Kidney (tissue), 14 donors: ENCODE results near the gene VNN1. TPM values are rescaled to one million over a fixed set of nuclear protein-coding genes. Genes with fewer than 3 reads are reported as not detected.

Source experiments
- DNase-seq, 5 donors: peaks; one replicate each; pipeline ENCODE4 v3.0.0-alpha.2; 2013 to 2020
- FAIRE-seq: peaks from 2 replicates; lab custom pipeline; 2012; peaks lifted over from hg19 to GRCh38; lab: Jason Lieb, UNC
- H3K27ac ChIP-seq, 2 donors: one replicate each; pipeline ENCODE4 v1.7.0; 2013; ENCODE audit warnings: low read depth in 2 of 2, low read length in 2 of 2, inconsistent platforms in 1 of 2
- H3K27me3 ChIP-seq: one replicate; pipeline ENCODE4 v1.7.1; 2013; ENCODE audit warnings: low read length, inconsistent platforms; ENCODE audit not compliant: control insufficient read depth, insufficient read depth
- H3K36me3 ChIP-seq, 3 donors: one replicate each; pipeline versions ENCODE4 v1.7.0 to v1.7.1; 2013; ENCODE audit warnings: low read length in 3 of 3, control low read depth in 1 of 3, inconsistent platforms in 1 of 3; ENCODE audit not compliant: insufficient read depth in 3 of 3, control insufficient read depth in 2 of 3
- H3K4me1 ChIP-seq, 3 donors: one replicate each; pipeline versions ENCODE4 v1.7.0 to v1.7.1; 2013; ENCODE audit warnings: low read length in 3 of 3, inconsistent platforms in 1 of 3, low read depth in 1 of 3; ENCODE audit not compliant: control insufficient read depth in 2 of 3, insufficient read depth in 2 of 3
- H3K4me3 ChIP-seq, 3 donors: one replicate each; pipeline versions ENCODE4 v1.7.0 to v1.8.1; 2013; ENCODE audit warnings: low read length in 3 of 3, control low read depth in 1 of 3, inconsistent platforms in 1 of 3
- H3K9ac ChIP-seq, 3 donors: one replicate each; pipeline versions ENCODE4 v1.7.0 to v1.7.1; 2013; ENCODE audit warnings: low read length in 3 of 3, control low read depth in 1 of 3, inconsistent platforms in 1 of 3
- H3K9me3 ChIP-seq, 3 donors: one replicate each; pipeline versions ENCODE4 v1.7.0 to v1.7.1; 2013; ENCODE audit warnings: low read length in 3 of 3, control low read depth in 1 of 3, inconsistent platforms in 1 of 3; ENCODE audit not compliant: control insufficient read depth in 2 of 3, insufficient read depth in 1 of 3
- intact Hi-C: fragments of 100-400 bp; cut with DNase I; formaldehyde crosslinking; loops from one replicate; pipeline ENCODE4 v1.11.1; 2022
- polyA plus RNA-seq: library from polyadenylated mRNA; stranded (reverse); fragments of 350-450 nt; fragmentation: Illumina TruSeq; extraction: RNeasy Lipid Tissue Mini Kit (QIAGEN cat#74804); gene quantifications from one replicate; pipeline ENCODE4 v1.2.3, GENCODE V29; 2014; ENCODE audit warnings: low read depth, low replicate concordance; ENCODE audit not compliant: insufficient read depth
- total RNA-seq: library from RNA; stranded (reverse); fragmentation: NEBNext Ultra II Directional; extraction: Animal tissue kit (Norgen Biotek cat#: 25700); gene quantifications from one replicate; pipeline ENCODE4 v1.2.1, GENCODE V29; 2021
- TF ChIP-seq, protein P1 (sequence below): IDR thresholded peaks from 3 replicates; pipeline ENCODE4 v1.5.1; 2012; ENCODE audit warnings: mild to moderate bottlenecking, moderate library complexity, borderline replicate concordance; ENCODE audit not compliant: insufficient read depth; ENCODE audit errors: extremely low read depth
- donor health status: control.
- donor health status: control.
- donor health status: control.
- donor health status: control.
- donor health status: control.
- donor health status: DM: yes; HTN: yes; CAD: no.
- donor health status: Normal renal cell carcinoma (clear cell type).

The VNN1 gene
- total and polyA plus RNA-seq, 2 donors from 2014 or later, result 7.5 to 13.8 TPM

DNA sequence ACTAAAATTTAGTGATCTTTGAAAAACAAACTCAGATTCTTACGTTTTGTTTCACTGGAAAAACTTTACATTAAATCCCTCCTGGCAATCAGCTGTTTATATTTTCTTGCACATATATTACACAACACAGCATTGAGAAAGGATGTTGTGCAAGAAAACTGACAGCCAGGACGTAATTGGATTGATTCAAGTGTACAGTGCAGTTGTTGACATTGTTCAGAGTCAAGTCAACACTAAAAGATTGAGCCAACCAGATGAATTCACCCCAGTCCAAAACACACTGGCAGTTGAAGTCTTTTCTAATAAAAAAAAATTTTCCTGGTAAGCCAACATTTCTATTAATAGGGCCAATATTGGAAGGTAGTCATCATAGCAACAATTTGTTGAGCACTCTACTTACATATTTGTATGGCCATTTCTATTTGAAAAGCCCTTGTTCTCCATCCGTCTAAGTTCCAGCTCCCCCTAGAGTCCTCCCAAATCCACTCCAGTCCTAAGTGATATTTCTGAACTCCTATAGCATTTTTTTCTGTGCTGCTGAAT lies 20.9 kb upstream of the VNN1 start:
- no peak overlapping the region for H3K27ac ChIP-seq
- no peaks in the 10 kb centered on the region for H3K4me1 ChIP-seq

DNA sequence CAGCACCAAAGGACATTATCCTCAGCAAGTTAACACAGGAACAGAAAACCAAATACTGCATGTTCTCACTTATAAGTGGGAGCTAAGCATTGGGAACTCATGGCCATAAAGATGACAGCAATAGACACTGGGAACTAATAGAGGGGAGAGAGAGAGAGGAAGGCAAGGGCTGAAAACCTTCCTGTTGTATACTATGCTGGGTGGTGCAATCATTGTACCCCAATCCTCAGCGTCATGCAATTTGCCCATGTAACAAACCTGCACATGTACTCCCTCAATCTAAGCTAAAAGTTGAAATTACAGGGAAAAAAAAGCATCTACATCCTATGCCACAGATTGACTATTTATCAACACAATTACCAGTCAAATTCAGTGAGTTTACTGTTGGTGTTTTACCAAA lies 20.0 kb upstream of the VNN1 start:
- intact Hi-C loops, result no loop called here
- Histone ChIP-seq H3K27ac (no peak overlapping the region), H3K27me3 (no peaks in the 10 kb centered on the region), H3K4me3 (no peak overlapping the region), H3K9ac (no peak overlapping the region), H3K9me3 (no peaks in the 10 kb centered on the region), H3K4me1 (no peaks in the 10 kb centered on the region), H3K36me3 (no peaks in the 10 kb centered on the region)
- TF ChIP-seq, protein P1, sequence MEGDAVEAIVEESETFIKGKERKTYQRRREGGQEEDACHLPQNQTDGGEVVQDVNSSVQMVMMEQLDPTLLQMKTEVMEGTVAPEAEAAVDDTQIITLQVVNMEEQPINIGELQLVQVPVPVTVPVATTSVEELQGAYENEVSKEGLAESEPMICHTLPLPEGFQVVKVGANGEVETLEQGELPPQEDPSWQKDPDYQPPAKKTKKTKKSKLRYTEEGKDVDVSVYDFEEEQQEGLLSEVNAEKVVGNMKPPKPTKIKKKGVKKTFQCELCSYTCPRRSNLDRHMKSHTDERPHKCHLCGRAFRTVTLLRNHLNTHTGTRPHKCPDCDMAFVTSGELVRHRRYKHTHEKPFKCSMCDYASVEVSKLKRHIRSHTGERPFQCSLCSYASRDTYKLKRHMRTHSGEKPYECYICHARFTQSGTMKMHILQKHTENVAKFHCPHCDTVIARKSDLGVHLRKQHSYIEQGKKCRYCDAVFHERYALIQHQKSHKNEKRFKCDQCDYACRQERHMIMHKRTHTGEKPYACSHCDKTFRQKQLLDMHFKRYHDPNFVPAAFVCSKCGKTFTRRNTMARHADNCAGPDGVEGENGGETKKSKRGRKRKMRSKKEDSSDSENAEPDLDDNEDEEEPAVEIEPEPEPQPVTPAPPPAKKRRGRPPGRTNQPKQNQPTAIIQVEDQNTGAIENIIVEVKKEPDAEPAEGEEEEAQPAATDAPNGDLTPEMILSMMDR, result no peak
- no peak for FAIRE-seq
- no peak for DNase-seq

More for the DNA sequence above, 20.9 kb upstream of the VNN1 start:
- FAIRE-seq (no peak), DNase-seq (no peak)
- no peak overlapping the region for H3K4me3 ChIP-seq
- H3K27me3 ChIP-seq, result no peaks in the 10 kb centered on the region
- no peak overlapping the region for H3K9ac ChIP-seq
- intact Hi-C loops, result no loop called here
- TF ChIP-seq, protein P1, result no peak
- no peaks in the 10 kb centered on the region for H3K9me3 ChIP-seq
- no peaks in the 10 kb centered on the region for H3K36me3 ChIP-seq

DNA sequence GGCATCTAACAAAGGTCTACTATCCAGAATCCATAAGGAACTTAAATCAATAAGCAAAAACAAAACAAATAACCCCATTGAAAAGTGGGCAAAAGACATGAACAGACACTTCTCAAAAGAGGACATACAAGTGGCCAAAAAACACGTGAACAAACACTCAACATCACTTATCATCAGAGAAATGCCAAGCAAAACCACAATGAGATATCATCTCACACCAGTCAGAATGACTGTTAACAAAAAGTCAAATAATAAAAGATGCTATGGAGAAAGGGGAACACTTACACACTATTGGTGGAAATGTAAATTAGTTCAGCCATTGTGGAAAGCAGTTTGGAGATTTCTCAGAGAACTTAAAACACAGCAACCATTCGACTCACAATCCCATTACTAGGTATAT lies 19.4 kb upstream of the VNN1 start:
- no peaks in the 10 kb centered on the region for H3K36me3 ChIP-seq
- no peaks in the 10 kb centered on the region for H3K27me3 ChIP-seq
- FAIRE-seq, result no peak
- TF ChIP-seq, protein P1, result no peak
- no peak overlapping the region for H3K4me3 ChIP-seq
- no peak overlapping the region for H3K9ac ChIP-seq
- intact Hi-C loops, result no loop called here
- H3K9me3 ChIP-seq, result no peaks in the 10 kb centered on the region
- DNase-seq, result no peak
- H3K27ac ChIP-seq, result no peak overlapping the region
- no peaks in the 10 kb centered on the region for H3K4me1 ChIP-seq

DNA sequence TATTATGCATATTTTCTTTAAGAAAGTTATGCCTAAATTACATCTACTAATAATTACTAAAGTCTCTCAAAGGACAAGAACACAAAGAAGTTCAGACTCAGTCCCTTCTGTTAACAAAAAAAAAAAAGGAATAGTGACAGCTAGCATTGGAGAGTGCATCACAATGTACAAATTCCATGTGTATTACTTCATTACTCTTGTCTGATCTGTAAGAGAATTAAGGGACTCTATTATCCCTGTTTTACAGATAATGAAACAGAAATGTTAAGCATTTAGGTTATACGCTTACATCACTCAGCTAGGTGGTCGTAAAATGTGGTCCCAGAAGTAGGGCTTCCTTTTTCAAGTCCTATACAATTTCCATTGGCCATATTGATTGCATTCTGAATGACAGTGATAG lies 17.2 kb upstream of the VNN1 start:
- H3K4me3 ChIP-seq, result no peak overlapping the region
- TF ChIP-seq, protein P1, result no peak
- no peak for DNase-seq
- no peak overlapping the region for H3K9ac ChIP-seq
- H3K4me1 ChIP-seq, result no peaks in the 10 kb centered on the region
- no peak overlapping the region for H3K27ac ChIP-seq
- H3K9me3 ChIP-seq, result no peaks in the 10 kb centered on the region
- intact Hi-C loops, result no loop called here
- no peaks in the 10 kb centered on the region for H3K27me3 ChIP-seq
- no peaks in the 10 kb centered on the region for H3K36me3 ChIP-seq
- no peak for FAIRE-seq
